Right kidney (tissue), 1 donor: ENCODE measurements around the gene CHRNB2.
A peak's percentile ranks its signal among the peaks of the same experiment; 100 is the strongest.

Experiments
- DNase-seq: peaks from one replicate; pipeline ENCODE4 v3.0.0-alpha.2; 2016

Gene CHRNB2

DNA sequence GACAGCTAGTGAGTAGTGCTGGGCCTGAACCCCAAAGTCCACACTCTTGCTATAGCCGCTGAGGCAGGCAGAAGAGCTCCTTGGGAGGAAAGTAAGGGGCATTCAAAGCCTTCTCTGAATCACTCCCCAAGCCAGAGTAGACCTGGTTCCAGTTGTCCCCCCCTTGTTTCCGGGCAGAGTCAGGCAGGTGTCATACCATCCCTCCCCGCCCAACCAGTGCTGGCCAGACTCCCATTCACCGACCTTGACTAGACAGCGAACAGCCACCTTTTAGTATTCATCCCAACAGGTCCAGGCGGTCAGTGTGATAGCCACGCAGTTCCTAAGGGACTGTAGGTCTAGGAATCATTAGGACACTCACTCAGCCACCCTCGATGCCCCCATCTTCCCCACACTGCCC is 11.8 kb downstream of the CHRNB2 start:
- DNase-seq, result no peak

DNA sequence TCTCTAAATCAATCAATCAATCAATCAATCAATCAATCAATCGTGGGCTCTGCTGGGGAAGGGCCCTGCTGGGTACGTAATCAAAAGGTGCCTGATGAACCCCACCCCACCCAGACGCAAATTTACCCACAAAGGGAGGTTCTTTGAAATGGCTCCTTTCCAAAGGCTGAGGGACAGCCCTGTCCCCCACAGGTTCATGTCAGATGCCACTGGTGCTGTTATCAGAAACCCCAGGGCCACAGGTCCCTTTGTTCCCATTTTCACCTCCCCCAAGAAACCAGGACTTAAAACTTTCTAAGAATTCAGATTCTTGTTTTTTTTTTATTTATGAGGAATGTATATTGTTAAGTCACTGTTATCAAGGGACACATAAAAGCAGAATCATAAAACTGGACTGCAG is 14.2 kb downstream of the CHRNB2 start:
- DNase-seq, result no peak

DNA sequence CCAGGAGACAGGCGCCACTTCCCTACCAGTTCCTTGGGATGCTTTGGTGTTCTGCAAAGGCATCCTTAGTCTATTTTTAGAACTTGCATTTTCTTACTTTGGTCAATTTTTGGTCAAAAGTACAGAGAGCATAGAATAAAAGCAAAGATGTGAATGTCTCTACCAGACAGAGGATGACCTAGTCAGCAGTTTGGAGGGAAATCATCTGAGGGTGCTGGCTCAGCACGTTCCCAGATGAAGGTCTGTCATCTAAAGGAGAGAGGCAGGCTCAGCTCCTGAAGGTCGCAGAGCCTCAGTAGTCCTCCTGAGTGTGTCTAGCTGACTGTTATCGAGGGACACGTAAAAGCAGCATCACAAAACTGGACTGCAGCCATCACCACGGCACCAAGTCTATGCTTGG is 15.3 kb downstream of the CHRNB2 start:
- no peak for DNase-seq

DNA sequence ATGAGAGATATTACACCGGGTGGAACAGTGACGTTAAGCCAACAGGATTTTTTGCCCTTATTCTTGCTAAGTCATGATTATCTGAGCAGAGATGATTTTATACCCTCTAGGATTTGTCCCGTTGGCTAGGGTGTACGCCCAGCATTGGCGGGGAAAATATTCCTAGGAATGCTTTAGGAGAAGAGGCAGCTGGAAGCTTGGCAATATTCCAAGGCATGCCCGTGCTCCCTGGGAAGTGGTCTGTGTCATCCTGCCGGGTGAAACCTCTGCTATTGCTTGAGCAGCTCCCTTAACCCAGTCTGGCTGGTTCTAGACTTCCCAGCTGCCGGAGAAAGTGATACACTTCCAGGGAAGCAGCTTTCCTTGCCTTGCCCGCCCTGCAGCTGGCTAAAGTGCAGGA is 16.2 kb downstream of the CHRNB2 start:
- no peak for DNase-seq

DNA sequence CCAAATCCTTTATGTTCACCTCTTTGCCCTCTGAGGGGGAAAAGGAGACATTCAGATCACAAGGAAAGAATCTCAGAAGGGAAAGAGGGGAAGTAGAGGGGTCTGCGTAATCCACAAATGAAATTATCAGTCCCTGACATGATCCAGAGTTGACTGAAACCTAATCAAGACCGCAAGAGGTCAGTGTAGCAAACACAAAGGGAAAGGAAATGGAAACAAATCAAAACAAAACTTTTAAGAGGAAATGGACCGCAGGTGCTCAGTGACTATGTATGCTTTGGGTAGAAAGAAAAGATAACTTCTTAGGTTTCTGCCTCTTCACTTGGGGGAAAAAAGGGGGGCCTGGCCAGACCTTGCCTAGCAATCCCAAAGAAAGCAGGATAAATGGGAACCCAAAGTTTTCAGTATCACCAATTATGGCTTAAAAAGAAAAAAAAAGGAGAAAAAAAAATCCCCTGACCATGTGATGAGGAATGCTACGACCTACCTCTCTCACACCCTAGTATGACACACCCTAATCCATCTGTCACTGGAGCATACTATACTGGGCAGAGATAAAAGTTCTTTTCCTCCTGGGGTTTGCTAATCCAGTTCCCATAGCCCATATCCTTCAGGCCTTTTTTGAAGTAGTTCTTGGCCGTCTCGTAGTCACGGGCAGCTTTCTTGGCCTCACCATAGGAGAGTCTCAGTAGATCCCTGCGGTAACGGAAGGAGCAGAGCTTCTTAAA is 16.9 kb downstream of the CHRNB2 start:
- DNase-seq, result no peak

DNA sequence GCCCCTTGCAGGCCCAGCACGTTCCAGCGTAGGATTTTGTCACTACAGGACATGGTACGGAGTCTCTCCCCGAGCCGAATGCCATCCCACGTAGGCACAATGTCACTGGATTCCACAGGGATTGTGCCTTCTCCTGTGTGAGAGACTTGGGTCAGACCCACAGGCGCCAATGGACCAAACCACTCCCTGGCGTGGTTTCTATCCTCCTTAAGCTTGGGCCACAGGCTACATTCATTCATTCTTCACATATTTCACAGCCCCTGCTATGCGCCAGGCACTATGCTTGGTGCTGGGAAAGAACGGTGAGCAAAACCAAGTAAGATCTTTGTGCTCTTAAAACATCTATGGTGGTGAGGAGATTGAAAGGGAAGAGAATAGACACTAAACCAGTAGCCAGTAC is 18.7 kb downstream of the CHRNB2 start:
- DNase-seq, result no peak

DNA sequence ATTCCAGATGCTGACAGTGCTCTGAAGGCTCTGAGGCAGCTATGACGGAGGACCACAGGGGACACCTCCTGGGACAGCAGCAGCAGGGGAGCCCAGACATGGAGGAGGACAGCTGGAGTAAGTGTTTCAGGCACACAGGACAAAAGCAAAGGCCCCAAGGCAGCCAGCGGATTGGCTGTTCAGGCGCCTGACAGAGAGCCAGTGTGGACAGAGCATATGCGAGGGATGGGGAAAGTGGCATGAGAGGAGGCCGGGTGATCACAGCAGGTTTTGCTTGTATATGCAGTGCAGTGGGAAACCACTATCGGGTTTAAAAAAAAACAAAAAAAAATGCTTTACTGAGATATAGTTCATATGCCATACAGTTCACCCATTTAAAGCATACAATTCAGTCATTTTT is 19.1 kb downstream of the CHRNB2 start:
- DNase-seq, result no peak

DNA sequence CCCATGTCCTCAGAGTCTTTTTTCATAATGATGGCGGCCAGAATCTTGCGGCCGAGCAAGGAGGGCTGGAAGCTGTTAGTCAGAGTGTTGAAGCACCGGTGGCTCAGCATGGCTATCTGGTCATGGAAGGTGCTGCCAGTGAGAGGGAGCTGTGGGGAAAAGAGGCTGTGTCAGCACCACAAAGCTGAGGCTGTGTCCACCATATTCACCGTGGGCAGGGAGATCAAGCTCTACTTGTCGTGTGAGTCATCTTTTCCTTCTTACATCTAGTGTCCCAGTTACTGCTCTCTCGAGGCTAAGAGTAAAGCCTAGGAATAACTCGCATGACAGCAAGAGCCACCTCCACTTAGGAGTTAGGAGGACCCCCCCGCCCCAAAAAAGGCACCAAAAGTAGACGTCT is 22.2 kb downstream of the CHRNB2 start:
- DNase-seq, result no peak

DNA sequence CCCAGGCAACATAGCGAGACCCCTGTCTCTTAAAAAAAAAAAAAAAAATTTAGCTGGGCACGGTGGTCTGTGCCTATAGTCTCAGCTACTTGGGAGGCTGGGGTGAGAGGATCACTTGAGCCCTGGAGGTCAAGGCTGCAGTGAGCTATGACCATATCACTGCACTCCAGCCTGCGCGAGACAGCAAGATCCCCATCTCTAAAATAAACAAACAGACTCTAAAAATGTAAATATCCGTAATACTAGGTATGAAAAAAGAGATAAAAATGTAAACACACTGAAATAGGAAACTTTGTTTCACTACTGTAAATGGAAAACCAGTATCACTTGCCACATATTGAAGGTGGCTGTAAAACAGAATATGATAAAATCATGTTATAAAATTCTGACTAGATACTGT is 23.2 kb downstream of the CHRNB2 start:
- no peak for DNase-seq

DNA sequence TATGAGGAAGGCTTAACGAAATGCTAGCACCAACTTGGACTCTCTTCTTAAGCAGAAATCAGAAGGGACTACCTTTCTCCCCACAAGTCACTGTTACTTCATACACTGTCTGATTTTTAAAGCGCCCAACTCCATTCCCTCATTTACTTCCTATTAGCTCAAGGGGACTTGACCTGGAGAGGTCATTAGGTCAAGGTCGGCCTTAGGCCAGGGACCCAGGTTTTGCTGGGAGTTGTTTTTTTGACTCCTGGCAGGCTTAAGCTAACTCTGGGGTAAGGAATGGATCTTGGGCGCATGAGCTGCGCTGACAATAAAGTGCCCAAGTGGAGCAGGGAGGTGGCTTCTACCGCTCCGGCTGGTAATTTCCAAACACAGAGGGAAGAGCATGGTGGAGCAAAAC is 23.6 kb downstream of the CHRNB2 start:
- DNase-seq, result no peak

DNA sequence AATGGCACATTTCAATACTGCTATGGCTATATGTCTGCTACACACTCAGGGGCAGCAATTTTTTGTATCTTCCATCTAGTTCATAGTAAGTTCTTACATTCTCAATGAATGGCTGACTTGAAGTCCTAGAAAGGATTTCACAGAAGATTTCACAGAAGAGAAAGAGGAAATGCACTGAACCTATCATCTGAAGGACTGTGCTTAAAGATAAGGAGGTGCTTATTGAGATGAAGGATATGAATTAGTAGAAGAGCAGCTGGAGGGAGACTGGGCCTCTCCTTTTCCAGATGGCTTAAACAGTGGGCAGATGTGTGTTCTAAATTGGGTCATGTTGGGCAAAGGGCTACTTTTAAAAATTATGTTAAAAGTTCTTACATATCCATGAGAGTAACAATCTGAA is 25.8 kb downstream of the CHRNB2 start:
- DNase-seq, result no peak

DNA sequence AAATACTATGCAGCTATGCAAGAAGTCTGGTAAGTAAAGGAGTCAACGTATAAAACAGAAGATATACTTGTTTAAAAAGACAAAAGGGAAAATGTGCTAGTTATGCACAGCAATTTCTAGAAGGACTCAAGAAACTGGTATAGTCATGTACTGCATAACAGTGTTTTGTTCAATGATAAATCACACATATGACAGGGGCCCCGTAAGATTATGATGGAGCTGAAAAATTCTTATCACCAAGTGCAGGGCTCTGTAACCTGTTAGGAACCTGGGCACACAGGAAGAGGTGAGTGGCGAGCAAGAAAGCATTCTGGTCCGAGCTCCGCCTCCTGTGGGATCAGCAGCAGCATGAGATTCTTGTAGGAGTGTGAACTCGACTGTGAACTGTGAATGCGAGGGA is 27.2 kb downstream of the CHRNB2 start:
- DNase-seq, result no peak

DNA sequence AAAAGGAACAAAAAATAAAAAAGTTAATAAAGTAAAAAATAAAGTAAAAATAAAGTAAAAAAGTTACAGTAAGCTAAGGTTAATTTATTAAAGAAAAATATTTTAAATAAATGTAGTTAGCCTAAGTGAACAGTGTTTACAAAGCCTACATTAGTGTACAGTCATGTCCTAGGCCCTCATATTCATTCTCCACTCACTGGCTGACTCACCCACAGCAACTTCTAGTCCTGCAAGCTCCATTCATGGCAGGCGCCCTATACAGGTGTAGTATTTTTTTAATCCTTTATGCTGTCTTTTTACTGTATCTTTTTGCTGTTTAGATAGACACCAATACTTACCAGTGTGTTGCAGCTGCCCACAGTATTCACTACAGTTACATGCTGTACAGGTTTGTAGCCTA is 28.0 kb downstream of the CHRNB2 start:
- DNase-seq, result no peak

DNA sequence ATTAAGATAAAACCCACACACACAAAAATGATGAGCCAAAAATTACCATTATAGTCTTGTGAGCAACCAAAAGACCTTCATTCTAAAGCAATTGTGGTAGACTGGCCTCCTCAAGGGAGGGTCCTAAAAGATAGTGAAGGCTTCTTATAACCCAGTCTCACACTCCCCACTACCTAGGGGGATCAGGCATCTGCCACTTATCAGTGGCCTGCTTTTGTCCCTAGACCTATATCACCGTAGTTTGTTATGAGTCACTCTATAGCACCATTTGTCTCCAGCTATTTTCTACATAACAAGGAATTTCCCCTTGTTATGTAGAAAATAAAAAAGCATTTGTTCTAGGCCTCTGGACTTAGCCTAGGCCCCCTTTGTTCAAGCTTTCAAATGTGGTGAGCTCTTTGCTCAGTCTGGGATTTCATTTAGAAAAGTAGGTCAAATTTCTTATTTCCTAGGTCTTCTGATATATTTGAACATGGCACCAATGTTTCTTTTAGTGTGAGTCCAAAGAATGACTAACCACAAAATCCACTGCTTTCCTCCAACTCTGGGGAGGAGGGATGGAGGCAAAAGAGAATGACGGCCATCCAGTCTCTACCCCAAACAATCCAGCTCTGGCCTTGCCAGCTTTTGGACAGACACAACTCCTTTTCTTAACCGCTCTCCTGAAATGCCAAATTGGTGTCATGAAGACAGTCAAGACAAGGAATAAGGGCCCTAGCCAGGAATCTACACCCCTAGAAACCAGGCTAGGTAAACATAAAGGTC is 31.5 kb downstream of the CHRNB2 start:
- DNase-seq, result no peak

DNA sequence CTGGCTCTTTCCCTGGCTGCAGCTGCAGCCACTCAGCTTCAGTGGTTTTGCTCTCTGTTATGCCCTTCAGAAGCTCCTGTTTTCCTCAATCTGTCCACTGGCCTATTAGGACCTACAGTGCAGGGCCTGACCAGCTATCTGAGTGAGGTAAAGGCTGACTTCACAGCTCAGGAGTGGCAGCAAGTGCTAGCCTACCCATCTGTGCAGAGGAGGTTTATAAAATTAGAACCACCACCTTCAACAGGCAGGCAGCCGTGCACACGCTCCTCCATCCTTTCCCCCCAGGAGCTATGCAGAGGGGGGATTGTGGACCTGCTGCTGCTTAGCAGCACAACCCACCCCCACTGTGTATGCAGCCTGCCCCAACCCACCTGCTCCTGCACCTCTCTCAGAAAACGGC is 32.1 kb downstream of the CHRNB2 start:
- no peak for DNase-seq

DNA sequence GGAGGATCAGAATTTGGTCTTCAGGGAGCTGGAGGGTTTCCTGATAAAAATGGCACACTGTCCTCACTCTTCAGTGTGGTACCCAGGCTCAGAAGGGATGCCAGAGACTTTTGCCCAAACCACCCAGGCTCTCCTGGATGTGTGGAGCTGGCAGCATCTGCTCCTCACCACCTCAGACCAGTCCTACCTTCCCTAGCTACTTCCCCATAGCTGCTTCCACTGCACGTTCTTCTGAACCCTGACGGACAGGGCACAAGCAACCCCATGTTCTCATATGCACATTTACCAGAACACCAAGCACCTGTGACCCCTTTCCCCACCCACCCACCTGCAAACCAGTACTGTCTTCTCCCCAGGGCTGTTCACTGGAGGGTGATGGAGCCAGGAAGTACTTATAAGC is 35.7 kb downstream of the CHRNB2 start:
- no peak for DNase-seq

DNA sequence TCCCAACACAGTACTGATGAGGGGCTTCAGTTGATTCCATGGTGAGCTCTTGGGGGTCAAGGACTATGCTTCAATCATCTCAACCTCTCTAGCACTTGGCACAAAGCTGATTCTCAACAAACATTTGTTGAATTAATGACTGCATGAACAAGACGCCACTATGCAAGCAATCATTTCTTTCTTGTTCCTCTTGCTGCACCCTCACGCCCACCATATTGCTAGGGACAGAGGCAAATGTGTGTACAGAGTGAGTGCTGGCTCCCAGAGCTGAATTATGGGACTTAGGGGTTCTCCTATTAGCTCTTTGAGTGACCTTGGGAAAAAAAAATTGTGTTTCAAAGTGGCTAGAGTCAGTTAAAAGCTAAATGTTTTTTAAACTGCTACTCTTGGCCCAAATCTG is 38.0 kb downstream of the CHRNB2 start:
- DNase-seq, result no peak

DNA sequence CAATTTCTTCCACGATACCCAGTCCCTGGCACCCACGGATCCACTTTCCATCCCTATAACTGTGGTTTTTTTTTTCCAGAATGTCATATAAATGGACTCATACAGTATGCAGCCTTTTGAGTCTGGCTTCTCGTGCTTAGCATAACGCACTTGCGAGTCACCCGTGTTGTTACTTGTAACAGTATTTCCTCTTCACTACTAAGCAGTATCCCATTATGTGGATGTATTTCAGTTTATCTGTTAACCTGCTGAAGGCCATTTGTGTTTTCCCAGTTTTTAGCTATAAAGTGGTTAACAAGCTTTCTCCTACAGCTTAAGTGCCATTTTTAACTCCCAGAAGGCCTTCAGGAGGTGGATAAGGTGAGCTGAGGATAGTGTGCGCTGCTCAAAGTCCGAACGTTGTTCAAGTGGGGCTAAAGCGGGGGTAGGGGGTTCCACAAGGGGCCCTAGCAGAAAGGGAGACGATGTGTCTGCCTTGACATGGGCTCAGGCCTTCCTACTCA is 39.6 kb downstream of the CHRNB2 start:
- DNase-seq, result no peak

DNA sequence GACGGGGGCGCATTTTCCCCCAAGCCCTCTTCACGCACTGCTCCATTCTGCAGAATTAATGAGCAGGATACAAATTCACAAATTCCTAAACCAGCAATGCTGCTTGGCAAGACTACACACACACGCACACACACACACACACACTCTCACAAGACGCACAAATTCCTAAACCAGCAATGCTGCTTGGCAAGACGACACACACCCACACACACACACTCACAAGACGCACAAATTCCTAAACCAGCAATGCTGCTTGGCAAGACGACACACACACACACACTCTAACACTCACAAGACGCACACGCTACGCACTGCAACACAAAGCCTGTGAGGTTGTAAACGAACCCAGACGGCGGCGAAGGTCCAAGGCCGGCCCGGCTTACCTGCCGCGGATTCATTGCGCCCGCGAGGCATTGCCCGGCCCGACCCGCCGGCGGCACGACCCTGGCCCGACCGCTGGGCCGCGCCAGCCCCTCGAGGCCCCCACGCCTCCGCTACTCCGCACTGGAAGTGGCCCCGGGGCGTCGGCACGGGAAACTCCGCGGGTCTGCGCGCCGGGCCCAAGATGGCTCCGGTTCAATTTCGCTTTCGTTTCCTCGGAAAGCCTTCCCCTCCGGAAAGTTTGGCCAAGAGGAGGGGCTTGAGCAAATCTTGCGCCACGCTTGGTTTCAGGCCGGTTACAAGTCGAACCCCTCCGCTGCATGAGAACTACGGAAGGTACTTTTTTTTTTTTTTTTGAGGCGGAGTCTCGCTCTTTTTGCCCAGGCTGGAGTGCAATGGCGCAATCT is 40.2 kb downstream of the CHRNB2 start, which contains the start of gene ADAR:
ADAR (minus strand) TSS at position 578 of the 788 bp plus-strand sequence; CDS start at position 398, 180 bp downstream.
- peak; percentile 93 for DNase-seq

DNA sequence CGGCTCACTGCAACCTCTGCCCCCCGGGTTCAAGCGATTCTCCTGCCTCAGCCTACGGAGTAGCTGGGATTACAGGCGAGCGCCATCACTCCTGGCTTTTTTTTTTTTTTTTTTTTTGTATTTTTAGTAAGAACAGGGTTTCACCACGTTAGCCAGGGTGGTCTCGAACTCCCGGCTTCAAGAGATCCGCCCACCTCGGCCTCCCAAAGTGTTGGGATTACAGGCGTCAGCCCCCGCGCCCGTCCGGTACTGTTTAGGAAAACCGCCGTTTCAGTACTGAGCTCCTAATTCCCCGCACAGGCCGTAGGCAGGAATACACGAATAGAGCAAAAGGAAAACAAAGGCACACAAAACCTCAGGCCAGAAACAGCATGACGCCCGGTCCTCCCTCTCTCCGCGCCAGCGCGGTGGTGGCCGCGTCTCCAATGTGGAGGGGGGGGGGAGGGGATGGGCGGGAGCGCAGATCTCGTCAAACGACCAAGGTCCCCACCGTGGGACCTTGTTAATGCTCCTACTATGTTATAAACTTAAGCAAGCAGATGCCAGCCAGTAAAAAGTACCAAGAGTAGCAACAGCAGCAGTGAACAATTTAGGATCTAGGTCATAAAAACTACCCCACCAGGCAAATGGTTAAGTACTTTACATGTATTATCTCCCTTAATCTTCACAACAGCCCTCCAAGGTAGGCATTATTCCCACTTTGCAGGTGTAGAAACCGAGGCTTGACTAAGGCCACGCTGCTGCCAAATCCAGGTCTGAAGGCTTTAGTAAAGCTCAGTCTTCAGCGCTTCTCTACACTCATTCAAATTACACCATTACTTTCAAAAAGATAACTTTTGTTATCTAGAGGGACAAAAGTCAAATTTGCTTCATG is 41.1 kb downstream of the CHRNB2 start:
- peak; percentile 72 for DNase-seq

DNA sequence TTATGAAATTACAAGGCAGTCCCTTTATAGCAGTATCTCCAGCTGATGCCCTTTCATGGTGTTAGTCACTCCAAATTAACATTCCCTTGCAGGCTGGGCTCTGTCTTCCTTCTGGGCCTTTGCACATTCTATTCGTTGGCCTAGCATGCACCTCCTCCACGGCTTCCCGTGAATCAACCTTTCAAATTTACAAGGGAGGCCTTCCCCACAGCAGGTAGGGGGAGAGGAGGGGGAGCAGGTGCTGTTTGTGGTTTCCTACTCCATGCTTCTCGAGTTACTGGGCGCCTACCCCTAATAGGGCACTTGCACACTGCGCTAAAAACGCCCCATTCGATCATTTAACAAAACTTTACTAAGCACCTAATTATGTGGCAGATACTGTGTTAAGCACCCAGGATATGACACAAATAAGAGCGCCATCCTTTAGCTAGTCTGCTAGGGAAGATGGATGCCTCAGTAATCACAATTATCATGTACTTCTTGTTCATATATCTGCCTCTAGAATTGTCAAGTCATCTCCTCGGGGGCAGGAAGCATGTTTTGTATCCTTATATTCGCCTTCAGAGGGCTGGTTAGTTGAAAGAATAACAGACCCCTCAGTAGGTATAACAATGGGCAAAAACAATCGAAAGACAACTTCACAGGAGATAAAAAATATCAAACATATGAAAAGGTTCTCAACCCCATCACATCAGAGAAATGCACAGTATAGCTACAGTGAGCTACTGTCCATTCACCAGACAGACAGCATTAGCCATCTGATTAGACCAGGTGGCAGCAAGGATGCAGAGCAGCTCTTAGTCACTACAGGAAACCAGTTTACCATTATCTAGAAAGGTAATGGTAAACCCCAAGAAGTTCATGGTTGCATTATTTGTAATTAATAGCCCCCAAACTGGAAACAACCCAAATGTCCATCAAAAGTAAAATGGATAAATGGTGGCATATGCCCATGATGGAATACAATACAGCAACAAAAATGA is 42.1 kb downstream of the CHRNB2 start:
- DNase-seq, result peak; percentile 2
